T-helper 17 cell (primary cell): ENCODE measurements around the gene FANCF. TPM values are rescaled to one million over a fixed set of nuclear protein-coding genes. Genes with fewer than 3 reads are reported as not detected.
"Not testable (repeated sequence)": the region's sequence is repeated elsewhere in the genome, so short reads cannot be mapped to it uniquely, and the experiment has no call there.

Source experiments
- ATAC-seq: fragments of 150-1000 bp; cut with Tn5 transposase; 2 replicates; pipeline ENCODE4 v1.10.0; 2021; ENCODE audit warnings: mild to moderate bottlenecking, moderate library complexity
- DNase-seq, 3 donors: peaks; one replicate each; pipeline versions ENCODE4 v3.0.0 to v3.0.0-alpha.2; 2020 to 2021
- H3K9me3 ChIP-seq: one replicate; pipeline ENCODE4 v1.7.0; 2013; ENCODE audit warnings: low read length, mild to moderate bottlenecking; ENCODE audit not compliant: control insufficient read depth, poor library complexity, severe bottlenecking
- H3K27ac Mint-ChIP-seq: one replicate; pipeline ENCODE4 v1.8.0; 2022; ENCODE audit warnings: mild to moderate bottlenecking, moderate library complexity, mixed read lengths
- H3K27me3 Mint-ChIP-seq: one replicate; pipeline ENCODE4 v1.8.0; 2022; ENCODE audit warnings: mixed read lengths
- H3K36me3 Mint-ChIP-seq: one replicate; pipeline ENCODE4 v1.8.0; 2022; ENCODE audit warnings: low read depth, mixed read lengths
- H3K4me1 Mint-ChIP-seq: one replicate; pipeline ENCODE4 v1.8.0; 2022; ENCODE audit warnings: mild to moderate bottlenecking, mixed read lengths
- H3K4me3 Mint-ChIP-seq: one replicate; pipeline ENCODE4 v1.8.0; 2022; ENCODE audit warnings: mild to moderate bottlenecking, moderate library complexity, mixed read lengths
- total RNA-seq, 4 donors: library from RNA in 2 of 4; stranded (reverse) in 2 of 4; gene quantifications; one replicate each; pipeline ENCODE4 v1.2.3 and lab custom pipeline; 2022 to 2026

The FANCF gene
- 1 to 10 TPM; 7.6 to 8.8 TPM for total RNA-seq
- 16.7 to 25.5 reads per million in 2 donors for total RNA-seq (lab: John Stamatoyannopoulos, UW)

- H3K4me3 Mint-ChIP-seq: peak within 1 kb of the TSS; percentile 97
- H3K27me3 Mint-ChIP-seq: no peaks in the 10 kb centered on the region
- peak within 1 kb of the TSS; percentile 97 for H3K27ac Mint-ChIP-seq
- ATAC-seq (peak; percentile 94), DNase-seq (peak; percentile 69 to 93 (median 83))
- peaks cover 14% of the 10 kb centered on the region for H3K4me1 Mint-ChIP-seq
- H3K36me3 Mint-ChIP-seq: no peaks in the 10 kb centered on the region
- H3K9me3 ChIP-seq: no peaks in the 10 kb centered on the region
These were observed at the start of gene FANCF for GRCh38 chr11:22625448-22626287. Gene FANCF (minus strand): TSS chr11:22625823. CDS start chr11:22625810, 13 bp downstream.

GRCh38 chr11:22674470-22675439, 49.1 kb upstream of the FANCF start:
- DNase-seq (no peak), ATAC-seq (no peak)
- H3K27me3 Mint-ChIP-seq: peaks cover 55% of the 10 kb centered on the region
- no peak overlapping the region for H3K4me3 Mint-ChIP-seq
- no peaks in the 10 kb centered on the region for H3K36me3 Mint-ChIP-seq
- no peaks in the 10 kb centered on the region for H3K4me1 Mint-ChIP-seq
- no peaks in the 10 kb centered on the region for H3K9me3 ChIP-seq
- no peak overlapping the region for H3K27ac Mint-ChIP-seq

- H3K4me3 Mint-ChIP-seq: no peak overlapping the region
- no peaks in the 10 kb centered on the region for H3K9me3 ChIP-seq
- H3K4me1 Mint-ChIP-seq: no peaks in the 10 kb centered on the region
- ATAC-seq: no peak
- no peaks in the 10 kb centered on the region for H3K36me3 Mint-ChIP-seq
- H3K27ac Mint-ChIP-seq: no peak overlapping the region
- no peak for DNase-seq
- H3K27me3 Mint-ChIP-seq: peaks cover 69% of the 10 kb centered on the region
These were observed 46.1 kb upstream of the FANCF start for GRCh38 chr11:22671751-22672150.

GRCh38 chr11:22670830-22671229, 45.2 kb upstream of the FANCF start:
- no peak overlapping the region for H3K4me3 Mint-ChIP-seq
- no peak for ATAC-seq
- H3K27ac Mint-ChIP-seq: no peak overlapping the region
- H3K27me3 Mint-ChIP-seq: peaks cover 75% of the 10 kb centered on the region
- DNase-seq: no peak
- no peaks in the 10 kb centered on the region for H3K36me3 Mint-ChIP-seq
- no peaks in the 10 kb centered on the region for H3K9me3 ChIP-seq
- peaks cover 3% of the 10 kb centered on the region for H3K4me1 Mint-ChIP-seq

- H3K9me3 ChIP-seq: no peaks in the 10 kb centered on the region
- H3K4me3 Mint-ChIP-seq: no peak overlapping the region
- H3K4me1 Mint-ChIP-seq: peaks cover 3% of the 10 kb centered on the region
- no peak for DNase-seq
- H3K27ac Mint-ChIP-seq: no peak overlapping the region
- H3K36me3 Mint-ChIP-seq: no peaks in the 10 kb centered on the region
- ATAC-seq: no peak
- H3K27me3 Mint-ChIP-seq: peaks cover 72% of the 10 kb centered on the region
These were observed 43.7 kb upstream of the FANCF start for GRCh38 chr11:22669368-22669767.

GRCh38 chr11:22668005-22668796, 42.6 kb upstream of the FANCF start:
- no peaks in the 10 kb centered on the region for H3K9me3 ChIP-seq
- H3K36me3 Mint-ChIP-seq: no peaks in the 10 kb centered on the region
- no peak overlapping the region for H3K4me3 Mint-ChIP-seq
- peaks cover 3% of the 10 kb centered on the region for H3K4me1 Mint-ChIP-seq
- no peak for DNase-seq
- no peak overlapping the region for H3K27ac Mint-ChIP-seq
- no peak for ATAC-seq
- peaks cover 65% of the 10 kb centered on the region for H3K27me3 Mint-ChIP-seq

- H3K4me3 Mint-ChIP-seq: no peak overlapping the region
- peaks cover 2% of the 10 kb centered on the region for H3K36me3 Mint-ChIP-seq
- no peaks in the 10 kb centered on the region for H3K9me3 ChIP-seq
- no peak for DNase-seq
- peaks cover 59% of the 10 kb centered on the region for H3K27me3 Mint-ChIP-seq
- peak; percentile 42 for ATAC-seq
- no peak overlapping the region for H3K27ac Mint-ChIP-seq
- H3K4me1 Mint-ChIP-seq: peaks cover 3% of the 10 kb centered on the region
These were observed 41.2 kb upstream of the FANCF start for GRCh38 chr11:22666688-22667439.

GRCh38 chr11:22666325-22666687, 40.7 kb upstream of the FANCF start, which contains the start of gene GAS2:
Gene GAS2 (plus strand): TSS chr11:22666611. CDS start chr11:22674870, 8,259 bp downstream.
- H3K9me3 ChIP-seq: no peaks in the 10 kb centered on the region
- H3K27me3 Mint-ChIP-seq: peaks cover 54% of the 10 kb centered on the region
- no peak within 1 kb of the TSS for H3K27ac Mint-ChIP-seq
- ATAC-seq (no peak), DNase-seq (no peak)
- peaks cover 3% of the 10 kb centered on the region for H3K4me1 Mint-ChIP-seq
- peaks cover 2% of the 10 kb centered on the region for H3K36me3 Mint-ChIP-seq
- no peak within 1 kb of the TSS for H3K4me3 Mint-ChIP-seq

GRCh38 chr11:22659783-22660182, 34.2 kb upstream of the FANCF start:
- H3K4me1 Mint-ChIP-seq: peaks cover 18% of the 10 kb centered on the region
- no peak overlapping the region for H3K27ac Mint-ChIP-seq
- ATAC-seq (no peak), DNase-seq (no peak)
- H3K27me3 Mint-ChIP-seq: peaks cover 2% of the 10 kb centered on the region
- no peaks in the 10 kb centered on the region for H3K9me3 ChIP-seq
- H3K36me3 Mint-ChIP-seq: peaks cover 8% of the 10 kb centered on the region
- no peak overlapping the region for H3K4me3 Mint-ChIP-seq

GRCh38 chr11:22657101-22657694, 31.6 kb upstream of the FANCF start:
- no peaks in the 10 kb centered on the region for H3K9me3 ChIP-seq
- Mint-ChIP-seq H3K36me3 (peaks cover 6% of the 10 kb centered on the region), H3K4me1 (peaks cover 18% of the 10 kb centered on the region), H3K27ac (peak overlapping the region; percentile 67), H3K27me3 (no peaks in the 10 kb centered on the region), H3K4me3 (no peak overlapping the region)
- peak; percentile 54 for ATAC-seq
- DNase-seq: no peak

- Mint-ChIP-seq H3K27me3 (no peaks in the 10 kb centered on the region), H3K27ac (no peak overlapping the region), H3K36me3 (peaks cover 9% of the 10 kb centered on the region), H3K4me1 (peaks cover 18% of the 10 kb centered on the region), H3K4me3 (no peak overlapping the region)
- DNase-seq: no peak
- H3K9me3 ChIP-seq: no peaks in the 10 kb centered on the region
- no peak for ATAC-seq
These were observed 30.5 kb upstream of the FANCF start for GRCh38 chr11:22656130-22656529.

GRCh38 chr11:22652346-22652745, 26.7 kb upstream of the FANCF start:
- peaks cover 16% of the 10 kb centered on the region for H3K4me1 Mint-ChIP-seq
- H3K36me3 Mint-ChIP-seq, DNase-seq, H3K27ac Mint-ChIP-seq, H3K4me3 Mint-ChIP-seq, ATAC-seq, H3K9me3 ChIP-seq, H3K27me3 Mint-ChIP-seq: not testable (repeated sequence)
